K562 (cell line): Measurements from ENCODE around the gene NYNRIN. TPM values are rescaled to one million over a fixed set of nuclear protein-coding genes. Genes with fewer than 3 reads are reported as not detected.
A peak's percentile ranks its signal among the peaks of the same experiment; 100 is the strongest.

Experiments used
- ATAC-seq: fragments of 200-7000 bp; cut with Tn5 transposase; 3 replicates; pipeline ENCODE4 v1.9.1; 2020; ENCODE audit warnings: moderate library complexity
- BruUV-seq: library from RNA; stranded (reverse); fragments of 400-500 nt; replicated peaks from 2 replicates; lab custom pipeline; 2021; lab: Mats Ljungman, UMichigan
- CTCF ChIA-PET: fragments of 300-600 bp; formaldehyde crosslinking; extraction: SDS; loops from one replicate; lab custom pipeline; 2021; ENCODE audit warnings: low intra/inter-chr PET ratio; lab: Yijun Ruan, JAX
- POLR2A ChIA-PET: fragments of 300-600, 350-650 bp; sonication (Branson Sonifier 250); formaldehyde crosslinking; extraction: SDS; loops from one replicate; lab custom pipeline; 2021; ENCODE audit warnings: antibody characterized with exemption, inconsistent platforms; lab: Yijun Ruan, JAX
- DNase-seq, 4 experiments: peaks; one replicate each; pipeline versions ENCODE4 v3.0.0 to v3.0.0-alpha.2; 2011 to 2018; ENCODE audit warnings: low spot score in 3 of 4, mixed read lengths in 3 of 4; ENCODE audit errors: extremely low read depth in 1 of 4
- FAIRE-seq: peaks from 2 replicates; lab custom pipeline; 2011; peaks lifted over from hg19 to GRCh38; lab: Jason Lieb, UNC
- H2AFZ ChIP-seq: 2 replicates; pipeline ENCODE4 v1.6.0; 2011; ENCODE audit warnings: low read depth, low read length, control low read depth, inconsistent platforms
- H3K27ac ChIP-seq: fragments of 200-600 bp; 3 replicates; pipeline ENCODE4 v1.8.0; 2011; ENCODE audit warnings: low read depth, mild to moderate bottlenecking, control low read depth, inconsistent platforms, low read length, moderate library complexity, mixed read lengths; ENCODE audit errors: extremely low read depth
- H3K27me3 ChIP-seq, 2 experiments: fragments of 300-600 bp in 1 of 2; 2 replicates in 1 of 2; 3 replicates in 1 of 2; pipeline versions ENCODE4 v1.6.0 to v1.8.0; 2011; ENCODE audit warnings: inconsistent platforms in 2 of 2, low read length in 2 of 2, mild to moderate bottlenecking in 1 of 2, mixed read lengths in 1 of 2, moderate library complexity in 1 of 2; ENCODE audit not compliant: control insufficient read depth in 2 of 2, insufficient read depth in 2 of 2
- H3K36me3 ChIP-seq: fragments of 300-600 bp; 3 replicates; pipeline ENCODE4 v1.8.0; 2011; ENCODE audit warnings: mild to moderate bottlenecking, low read length, inconsistent platforms; ENCODE audit not compliant: control insufficient read depth, insufficient read depth
- H3K4me1 ChIP-seq, 2 experiments: fragments of 200-600 bp in 1 of 2; replicated peaks in 1 of 2; 2 replicates in 1 of 2; 3 replicates in 1 of 2; pipeline versions ENCODE4 v1.5.1 to v1.8.0; 2011; ENCODE audit warnings: inconsistent platforms in 2 of 2, low read length in 2 of 2, mild to moderate bottlenecking in 1 of 2, mixed read lengths in 1 of 2, moderate library complexity in 1 of 2; ENCODE audit not compliant: control insufficient read depth in 2 of 2, insufficient read depth in 2 of 2
- H3K4me2 ChIP-seq: 2 replicates; pipeline ENCODE4 v1.6.1; 2011; ENCODE audit warnings: low read length, control low read depth, inconsistent platforms, mixed read lengths; ENCODE audit not compliant: insufficient read depth
- H3K4me3 ChIP-seq: fragments of 200-600 bp; sonication (generic), shearing (Covaris generic); 2 replicates; pipeline ENCODE4 v1.5.1; 2016; ENCODE audit warnings: control low read depth, inconsistent platforms
- H3K79me2 ChIP-seq: fragments of 200-600 bp; 3 replicates; pipeline ENCODE4 v1.8.0; 2011; ENCODE audit warnings: low read length, inconsistent platforms; ENCODE audit not compliant: control insufficient read depth, insufficient read depth
- H3K9ac ChIP-seq, 2 experiments: 2 replicates each; pipeline versions ENCODE4 v1.6.0 to v1.6.1; 2011; ENCODE audit warnings: low read depth in 2 of 2, low read length in 2 of 2, control low read depth in 1 of 2, inconsistent platforms in 1 of 2, mild to moderate bottlenecking in 1 of 2, mixed read lengths in 1 of 2; ENCODE audit not compliant: insufficient read depth in 1 of 2
- H3K9me1 ChIP-seq: one replicate; pipeline ENCODE4 v1.6.0; 2011; ENCODE audit warnings: inconsistent platforms, mild to moderate bottlenecking, low read length, moderate library complexity; ENCODE audit not compliant: control insufficient read depth, insufficient read depth
- H3K9me3 ChIP-seq: replicated peaks from 2 replicates; pipeline ENCODE4 v1.5.1; 2011; ENCODE audit warnings: low read depth, low read length, inconsistent platforms; ENCODE audit not compliant: control insufficient read depth, insufficient read depth
- H4K20me1 ChIP-seq: replicated peaks from 2 replicates; pipeline ENCODE4 v1.6.1; 2011; ENCODE audit warnings: low read length, inconsistent platforms, mixed read lengths; ENCODE audit not compliant: control insufficient read depth, insufficient read depth
- REST ChIP-seq, 2 experiments: fragments of 450-650 bp; formaldehyde crosslinking in 1 of 2; IDR thresholded peaks; 2 replicates each; pipeline versions ENCODE4 v1.4.0 to v1.6.1; 2014 to 2020; ENCODE audit warnings: mild to moderate bottlenecking in 2 of 2, borderline replicate concordance in 1 of 2, low read depth in 1 of 2
- SPI1 ChIP-seq: IDR thresholded peaks from 2 replicates; pipeline ENCODE4 v1.6.1; 2011; ENCODE audit warnings: low read depth, low read length, control low read depth, borderline replicate concordance
- WGBS: fragments of 100-300 bp; shearing (Covaris generic); methylation state at CpG from one replicate; pipeline ENCODE4 v1.1.6; 2016; ENCODE audit warnings: low coverage, mixed read lengths; ENCODE audit not compliant: insufficient coverage; ENCODE audit errors: missing lambda C conversion rate; 5-methylcytosine and 5-hydroxymethylcytosine counted together
- in situ Hi-C: fragments of 300-500 bp; cut with MboI; formaldehyde crosslinking; loops from 4 replicates; pipeline ENCODE4 v1.15.0; 2018; ENCODE audit warnings: inconsistent platforms, mixed read lengths
- intact Hi-C: fragments of 100-400 bp; cut with micrococcal nuclease; formaldehyde crosslinking; loops from 2 replicates; pipeline ENCODE4 v1.14.2; 2022
- polyA plus RNA-seq, 8 experiments: library from polyadenylated mRNA; depleted of rRNA in 4 of 8; stranded (reverse) in 5 of 8; unstranded in 3 of 8; fragments of >200 nt; fragmentation: Nextera tagmentation in 2 of 8; fragmentation: Illumina TruSeq in 1 of 8; extraction: Ambion mirVana in 2 of 8; extraction: Trizol in 1 of 8; gene quantifications; 2 replicates each; pipeline versions ENCODE4 v1.2.1 to v1.2.3, GENCODE V29; 2011 to 2014; ENCODE audit warnings: inconsistent platforms in 1 of 8, missing spikeins in 1 of 8
- total RNA-seq, 7 experiments: library from RNA; depleted of rRNA in 6 of 7; stranded (reverse); fragments of >200 nt in 6 of 7; fragmentation: Illumina TruSeq in 2 of 7; extraction: Trizol in 2 of 7; gene quantifications; 2 replicates each; pipeline versions ENCODE4 v1.2.1 to v1.2.3, GENCODE V29; 2011 to 2021; ENCODE audit warnings: low replicate concordance in 1 of 7

Gene NYNRIN
- total and polyA plus RNA-seq, 9 of the 15 experiments (the other 6 are each of a cell fraction or from before 2014, with no cell fraction given) = 0.04 to 1.2 (median 0.28) TPM

GRCh38 chr14:24409956-24410355, 11.2 kb downstream of the NYNRIN start:
- Histone ChIP-seq H4K20me1 (no peaks in the 10 kb centered on the region), H3K9ac (no peak overlapping the region), H3K9me1 (no peaks in the 10 kb centered on the region), H3K4me3 (no peak overlapping the region), H3K36me3 (no peaks in the 10 kb centered on the region), H3K4me1 (peaks cover 0 to 12% of the 10 kb centered on the region in 2 experiments; a peak in 3 of 5 replicates), H2AFZ (no peak overlapping the region), H3K27ac (no peak overlapping the region), H3K4me2 (no peak overlapping the region)
- ChIA-PET CTCF (no interaction called here), POLR2A (interaction anchor here (0.6 to 2.3 kb wide), 4 partner anchors 15 to 28 kb away, joined by 3 to 11 read pairs (median 4); partner anchors contain the start of gene KHNYN)
- DNase-seq (no peak), FAIRE-seq (no peak)
- 12% methylated on average over 8 of the region's 10 CpGs for WGBS
- intact Hi-C loops (no loop called here), in situ Hi-C loops (no loop called here)
- no TSS peak for BruUV-seq
- TF ChIP-seq SPI1 = no peak
- TF ChIP-seq, all 486 proteins: peak for 0
- H3K79me2 ChIP-seq = no peaks in the 10 kb centered on the region
- peaks cover 0 to 8% of the 10 kb centered on the region in 2 experiments; a peak in 1 of 5 replicates for H3K27me3 ChIP-seq
- no peaks in the 10 kb centered on the region for H3K9me3 ChIP-seq
- ATAC-seq = no peak

- FAIRE-seq = peak; percentile 94
- intact Hi-C loops = loop anchor here (1.0 kb wide), 1 partner anchor 79 kb away; no protein-coding TSS in a partner anchor
- ATAC-seq = peak; percentile 83
- in situ Hi-C loops = no loop called here
- Histone ChIP-seq H3K9me3 (no peaks in the 10 kb centered on the region), H3K79me2 (no peaks in the 10 kb centered on the region), H3K27me3 (peaks cover 0 to 8% of the 10 kb centered on the region in 2 experiments; a peak in 1 of 5 replicates), H3K4me2 (no peak overlapping the region), H3K9ac (no peak overlapping the region; a peak in 1 of 4 replicates), H3K36me3 (no peaks in the 10 kb centered on the region), H3K9me1 (no peaks in the 10 kb centered on the region), H2AFZ (no peak overlapping the region), H3K27ac (no peak overlapping the region), H3K4me3 (no peak overlapping the region), H4K20me1 (no peaks in the 10 kb centered on the region), H3K4me1 (peaks cover 4 to 30% of the 10 kb centered on the region in 2 experiments; a peak in 4 of 5 replicates)
- WGBS = 1% methylated on average over 11 of the region's 16 CpGs
- POLR2A ChIA-PET = interaction anchor here (0.6 kb wide), 2 partner anchors 12 to 24 kb away, joined by 3 read pairs; no protein-coding TSS in a partner anchor
- peak; percentile 52 to 68 (median 53) for DNase-seq
- CTCF ChIA-PET = interaction anchor here (0.6 to 1.2 kb wide), 2 partner anchors 18 to 77 kb away, joined by 3 to 4 read pairs; partner anchors contain the start of genes ADCY4 and CBLN3
- BruUV-seq = no TSS peak
- TF ChIP-seq REST (IDR thresholded peaks at IDR 0.05; ENCODE audit: borderline replicate concordance) (peak; percentile 61), REST (CRISPR knock-in tag; IDR thresholded peaks at IDR 0.05; ENCODE audit: low read depth) (no peak)
Measured at GRCh38 chr14:24411443-24412389, 12.9 kb downstream of the NYNRIN start.
